HepG2 (cell line): ENCODE data around the gene ARHGAP5. TPM values are rescaled to one million over a fixed set of nuclear protein-coding genes. Genes with fewer than 3 reads are reported as not detected.

ENCODE experiments used
- ARNTL ChIP-seq: sonication (generic); formaldehyde crosslinking; IDR thresholded peaks from 2 replicates; pipeline ENCODE4 v1.4.0; 2020; ENCODE audit warnings: mild to moderate bottlenecking, missing genetic modification reagents
- ATF5 ChIP-seq: sonication (generic); formaldehyde crosslinking; IDR thresholded peaks from 2 replicates; pipeline ENCODE4 v1.4.0; 2020; ENCODE audit warnings: mild to moderate bottlenecking, low read depth, missing genetic modification reagents
- EZH2 ChIP-seq: conservative IDR thresholded peaks from 2 replicates; pipeline ENCODE4 v1.6.1; 2012; ENCODE audit warnings: mild to moderate bottlenecking, low read depth, low read length, moderate library complexity
- FOXP1 ChIP-seq, 2 experiments: fragments of 450-650 bp in 1 of 2; IDR thresholded peaks; 2 replicates each; pipeline ENCODE4 v1.6.1; 2017 to 2018; ENCODE audit warnings: antibody characterized with exemption in 1 of 2
- HMG20B ChIP-seq: conservative IDR thresholded peaks from 2 replicates; pipeline ENCODE4 v1.6.1; 2016; ENCODE audit warnings: missing genetic modification reagents, missing compliant biosample characterization
- HOXA5 ChIP-seq: sonication (generic); formaldehyde crosslinking; IDR thresholded peaks from 2 replicates; pipeline ENCODE4 v1.4.0; 2020; ENCODE audit warnings: missing genetic modification reagents
- HOXD1 ChIP-seq: sonication (generic); formaldehyde crosslinking; IDR thresholded peaks from 2 replicates; pipeline ENCODE4 v1.5.0; 2020; ENCODE audit warnings: missing genetic modification reagents
- KAT7 ChIP-seq: IDR thresholded peaks from 2 replicates; pipeline ENCODE4 v1.6.1; 2018; ENCODE audit warnings: borderline replicate concordance, missing compliant biosample characterization
- LCORL ChIP-seq, 2 experiments: fragments of 450-650 bp in 1 of 2; sonication (generic) in 1 of 2; formaldehyde crosslinking in 1 of 2; IDR thresholded peaks; 2 replicates each; pipeline versions ENCODE4 v1.5.0 to v1.6.1; 2017 to 2020; ENCODE audit warnings: antibody characterized with exemption in 1 of 2, missing genetic modification reagents in 1 of 2
- MIXL1 ChIP-seq: IDR thresholded peaks from 2 replicates; pipeline ENCODE4 v1.6.1; 2016
- NCOR1 ChIP-seq: fragments of 200-600 bp; sonication (generic); IDR thresholded peaks from 2 replicates; pipeline ENCODE4 v1.7.0; 2017; ENCODE audit warnings: antibody characterized with exemption, low read length, borderline replicate concordance
- NFKBIZ ChIP-seq: IDR thresholded peaks from 2 replicates; pipeline ENCODE4 v1.6.1; 2018; ENCODE audit warnings: missing genetic modification reagents, missing compliant biosample characterization
- RCOR2 ChIP-seq: IDR thresholded peaks from 2 replicates; pipeline ENCODE4 v1.6.1; 2016; ENCODE audit warnings: missing biosample characterization, missing genetic modification reagents
- TBX3 ChIP-seq: fragments of 450-650 bp; IDR thresholded peaks from 2 replicates; pipeline ENCODE4 v1.6.1; 2017; ENCODE audit warnings: antibody characterized with exemption, mild to moderate bottlenecking, inconsistent platforms, borderline replicate concordance
- THAP8 ChIP-seq: sonication (generic); formaldehyde crosslinking; IDR thresholded peaks from 2 replicates; pipeline ENCODE4 v1.5.1; 2020; ENCODE audit warnings: missing genetic modification reagents, mild to moderate bottlenecking, borderline replicate concordance
- TMF1 ChIP-seq: sonication (generic); formaldehyde crosslinking; IDR thresholded peaks from 2 replicates; pipeline ENCODE4 v1.8.1; 2022; ENCODE audit warnings: low read depth, missing genetic modification reagents
- ZFP41 ChIP-seq: sonication (generic); formaldehyde crosslinking; IDR thresholded peaks from 2 replicates; pipeline ENCODE4 v1.4.0; 2020; ENCODE audit warnings: mild to moderate bottlenecking, missing genetic modification reagents, borderline replicate concordance
- ZNF24 ChIP-seq: fragments of 450-650 bp; IDR thresholded peaks from 2 replicates; pipeline ENCODE4 v1.6.1; 2017; ENCODE audit warnings: antibody characterized with exemption, mild to moderate bottlenecking
- ZNF567 ChIP-seq: sonication (generic); formaldehyde crosslinking; IDR thresholded peaks from 2 replicates; pipeline ENCODE4 v1.8.1; 2023; ENCODE audit warnings: mild to moderate bottlenecking, missing genetic modification reagents, borderline replicate concordance
- ZNF615 ChIP-seq: sonication (generic); formaldehyde crosslinking; IDR thresholded peaks from 2 replicates; pipeline ENCODE4 v1.5.0; 2020; ENCODE audit warnings: mild to moderate bottlenecking, missing genetic modification reagents, borderline replicate concordance
- ZXDC ChIP-seq: sonication (generic); formaldehyde crosslinking; IDR thresholded peaks from 2 replicates; pipeline ENCODE4 v1.5.0; 2020; ENCODE audit warnings: mild to moderate bottlenecking, missing genetic modification reagents
- polyA plus RNA-seq, 8 experiments: library from polyadenylated mRNA; depleted of rRNA in 3 of 8; stranded (reverse) in 7 of 8; unstranded in 1 of 8; fragments of >200 nt; fragmentation: Illumina TruSeq in 4 of 8; extraction: Trizol in 4 of 8; gene quantifications; 2 replicates each; pipeline versions ENCODE4 v1.2.1 to v1.2.3, GENCODE V29; 2011 to 2016; ENCODE audit warnings: low read depth in 4 of 8, missing spikeins in 1 of 8, mixed read lengths in 1 of 8; ENCODE audit not compliant: insufficient read depth in 1 of 8
- total RNA-seq, 5 experiments: library from RNA; depleted of rRNA; stranded (reverse); fragments of >200 nt; fragmentation: Illumina TruSeq; extraction: Trizol; gene quantifications; 2 replicates each; pipeline ENCODE4 v1.2.3, GENCODE V29; 2016; ENCODE audit warnings: low read depth in 1 of 5
- TF ChIP-seq, protein P1 (sequence below): fragments of 450-650 bp; IDR thresholded peaks from 2 replicates; pipeline ENCODE4 v1.6.1; 2016
- TF ChIP-seq, protein P2 (sequence below): sonication (generic); formaldehyde crosslinking; conservative IDR thresholded peaks from 2 replicates; pipeline ENCODE4 v1.8.0; 2022; ENCODE audit warnings: mild to moderate bottlenecking, moderate library complexity, missing genetic modification reagents

Gene ARHGAP5
- total and polyA plus RNA-seq, 2 of the 13 experiments (the other 11 are each of a cell fraction or from before 2014, with no cell fraction given), result 33.7 to 144 TPM

DNA sequence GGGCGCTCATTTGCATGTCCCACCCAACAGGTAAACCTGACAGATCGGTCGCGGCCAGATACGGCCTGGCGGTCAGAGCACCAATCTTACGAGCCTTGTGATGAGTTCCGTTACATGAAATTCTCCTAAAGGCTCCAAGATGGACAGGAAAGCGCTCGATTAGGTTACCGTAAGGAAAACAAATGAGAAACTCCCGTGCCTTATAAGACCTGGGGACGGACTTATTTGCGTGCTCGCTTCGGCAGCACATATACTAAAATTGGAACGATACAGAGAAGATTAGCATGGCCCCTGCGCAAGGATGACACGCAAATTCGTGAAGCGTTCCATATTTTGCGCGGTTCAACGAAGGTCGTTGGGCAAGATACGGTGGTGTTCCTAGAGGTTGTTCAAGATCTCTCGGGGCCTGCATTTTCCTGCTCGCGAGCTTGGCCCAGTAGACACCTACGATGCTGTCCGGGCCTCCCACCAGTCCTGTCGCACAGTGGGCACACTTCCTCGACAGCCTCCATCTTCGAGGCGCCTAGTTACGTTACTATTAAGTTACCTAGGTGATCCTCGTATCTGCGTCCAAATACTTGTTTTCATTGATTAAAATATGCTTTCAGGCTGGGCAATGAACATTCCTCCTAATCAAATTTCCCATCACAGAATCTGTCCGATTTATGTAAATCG, 124.8 kb downstream of the ARHGAP5 start, which contains the start of gene RNU6-7 (continued):
- TF ChIP-seq ZFP41 (CRISPR knock-in tag), result no peak
- TF ChIP-seq THAP8 (CRISPR knock-in tag), result no peak; the same call in 1 of the 2 replicates
- TF ChIP-seq HMG20B (CRISPR knock-in tag), result no peak
- TF ChIP-seq ZXDC, result no peak
- 0 out of 2 replicates have a peak, but pooled peaks have one; percentile 3 for TF ChIP-seq ARNTL (CRISPR knock-in tag)
- TF ChIP-seq HOXA5, result no peak
- no peak; the same call in 1 of the 2 replicates for TF ChIP-seq LCORL (IDR thresholded peaks at IDR 0.05)
- no peak for TF ChIP-seq LCORL (CRISPR knock-in tag; IDR thresholded peaks at IDR 0.05)
- no peak for TF ChIP-seq EZH2
- TF ChIP-seq NFKBIZ (CRISPR knock-in tag), result peak; percentile 62; the same call in 1 of the 2 replicates
- TF ChIP-seq TBX3, result no peak
- TF ChIP-seq KAT7 (CRISPR knock-in tag), result peak; percentile 22; the same call in 1 of the 2 replicates
- TF ChIP-seq, protein P1, sequence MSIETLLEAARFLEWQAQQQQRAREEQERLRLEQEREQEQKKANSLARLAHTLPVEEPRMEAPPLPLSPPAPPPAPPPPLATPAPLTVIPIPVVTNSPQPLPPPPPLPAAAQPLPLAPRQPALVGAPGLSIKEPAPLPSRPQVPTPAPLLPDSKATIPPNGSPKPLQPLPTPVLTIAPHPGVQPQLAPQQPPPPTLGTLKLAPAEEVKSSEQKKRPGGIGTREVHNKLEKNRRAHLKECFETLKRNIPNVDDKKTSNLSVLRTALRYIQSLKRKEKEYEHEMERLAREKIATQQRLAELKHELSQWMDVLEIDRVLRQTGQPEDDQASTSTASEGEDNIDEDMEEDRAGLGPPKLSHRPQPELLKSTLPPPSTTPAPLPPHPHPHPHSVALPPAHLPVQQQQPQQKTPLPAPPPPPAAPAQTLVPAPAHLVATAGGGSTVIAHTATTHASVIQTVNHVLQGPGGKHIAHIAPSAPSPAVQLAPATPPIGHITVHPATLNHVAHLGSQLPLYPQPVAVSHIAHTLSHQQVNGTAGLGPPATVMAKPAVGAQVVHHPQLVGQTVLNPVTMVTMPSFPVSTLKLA, result no peak
- peak; percentile 32; the same call in 1 of the 2 replicates for TF ChIP-seq MIXL1 (CRISPR knock-in tag)
- peak; percentile 37; the same call in 1 of the 2 replicates for TF ChIP-seq ZNF615
- TF ChIP-seq TMF1 (CRISPR knock-in tag), result no peak
- TF ChIP-seq NCOR1, result no peak
- TF ChIP-seq ZNF24, result peak; percentile 88
- TF ChIP-seq, protein P2, sequence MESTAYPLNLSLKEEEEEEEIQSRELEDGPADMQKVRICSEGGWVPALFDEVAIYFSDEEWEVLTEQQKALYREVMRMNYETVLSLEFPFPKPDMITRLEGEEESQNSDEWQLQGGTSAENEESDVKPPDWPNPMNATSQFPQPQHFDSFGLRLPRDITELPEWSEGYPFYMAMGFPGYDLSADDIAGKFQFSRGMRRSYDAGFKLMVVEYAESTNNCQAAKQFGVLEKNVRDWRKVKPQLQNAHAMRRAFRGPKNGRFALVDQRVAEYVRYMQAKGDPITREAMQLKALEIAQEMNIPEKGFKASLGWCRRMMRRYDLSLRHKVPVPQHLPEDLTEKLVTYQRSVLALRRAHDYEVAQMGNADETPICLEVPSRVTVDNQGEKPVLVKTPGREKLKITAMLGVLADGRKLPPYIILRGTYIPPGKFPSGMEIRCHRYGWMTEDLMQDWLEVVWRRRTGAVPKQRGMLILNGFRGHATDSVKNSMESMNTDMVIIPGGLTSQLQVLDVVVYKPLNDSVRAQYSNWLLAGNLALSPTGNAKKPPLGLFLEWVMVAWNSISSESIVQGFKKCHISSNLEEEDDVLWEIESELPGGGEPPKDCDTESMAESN (CRISPR knock-in tag), result no peak; the same call in 1 of the 2 replicates
- no peak for TF ChIP-seq ZNF567
- no peak; the same call in 1 of the 2 replicates for TF ChIP-seq HOXD1 (CRISPR knock-in tag)
- no peak for TF ChIP-seq FOXP1 (IDR thresholded peaks at IDR 0.05)
- 0 out of 2 replicates have a peak, but pooled peaks have one; percentile 5 for TF ChIP-seq FOXP1 (CRISPR knock-in tag; IDR thresholded peaks at IDR 0.05)
- TF ChIP-seq ATF5 (CRISPR knock-in tag), result no peak; the same call in 1 of the 2 replicates
- TF ChIP-seq RCOR2 (CRISPR knock-in tag), result no peak
